A549 (cell line): ENCODE results near the gene OR3A2.

Experiments used
- CEBPB ChIP-seq, 2 experiments: fragments of >200 bp in 1 of 2; sonication (Bioruptor Twin) in 1 of 2; formaldehyde crosslinking in 1 of 2; IDR thresholded peaks; 2 replicates each; pipeline ENCODE4 v1.6.1; 2012 to 2016
- CTCF ChIP-seq: fragments of >200 bp; sonication (Bioruptor Twin); formaldehyde crosslinking; IDR thresholded peaks from 3 replicates; pipeline ENCODE4 v1.5.1; 2016
- ESRRA ChIP-seq: fragments of 150-350 bp; IDR thresholded peaks from 2 replicates; pipeline ENCODE4 v1.6.1; 2014; ENCODE audit warnings: mild to moderate bottlenecking, low read length, borderline replicate concordance
- GATA3 ChIP-seq: IDR thresholded peaks from 2 replicates; pipeline ENCODE4 v1.6.1; 2012; ENCODE audit warnings: borderline replicate concordance
- JUNB ChIP-seq: fragments of >200 bp; sonication (Bioruptor Twin); formaldehyde crosslinking; IDR thresholded peaks from 2 replicates; pipeline ENCODE4 v1.6.1; 2016
- KDM1A ChIP-seq: fragments of 200-600 bp; sonication (generic); IDR thresholded peaks from 2 replicates; pipeline ENCODE4 v1.6.1; 2016; ENCODE audit warnings: low read depth, mild to moderate bottlenecking
- MAX ChIP-seq: IDR thresholded peaks from 2 replicates; pipeline ENCODE4 v1.6.1; 2012
- MYC ChIP-seq: IDR thresholded peaks from 2 replicates; pipeline ENCODE4 v1.6.1; 2012; ENCODE audit warnings: mild to moderate bottlenecking, inconsistent platforms, low read length, improper control_type of control experiment, borderline replicate concordance
- POLR2A ChIP-seq: IDR thresholded peaks from 2 replicates; pipeline ENCODE4 v1.6.1; 2012; ENCODE audit warnings: mild to moderate bottlenecking, low read length
- REST ChIP-seq: fragments of 200-600 bp; sonication (generic); IDR thresholded peaks from 2 replicates; pipeline ENCODE4 v1.6.1; 2016; ENCODE audit warnings: antibody characterized with exemption, mild to moderate bottlenecking, moderate library complexity
- ZC3H11A ChIP-seq: fragments of 450-650 bp; IDR thresholded peaks from 2 replicates; pipeline ENCODE4 v1.6.1; 2014; ENCODE audit warnings: antibody characterized with exemption, mild to moderate bottlenecking

GRCh38 chr17:3398310-3398709 lies 12.2 kb upstream of the OR3A2 start, which contains the start of gene OR1E1:
- TF ChIP-seq ZC3H11A = no peak
- no peak for TF ChIP-seq CTCF
- TF ChIP-seq GATA3 = no peak
- no peak for TF ChIP-seq CEBPB (IDR thresholded peaks at IDR 0.05)
- no peak for TF ChIP-seq POLR2A
- TF ChIP-seq MYC = no peak
- TF ChIP-seq JUNB = no peak
- TF ChIP-seq KDM1A = no peak
- TF ChIP-seq REST = no peak
- TF ChIP-seq MAX = no peak
- no peak for TF ChIP-seq ESRRA
